Thyroid gland (tissue), 4 donors: ENCODE data around the gene NXN.

Experiments used
- POLR2A ChIP-seq, 2 donors: fragments of 450-650 bp; IDR thresholded peaks; one replicate each; pipeline ENCODE4 v1.6.1; 2017; ENCODE audit warnings: antibody characterized with exemption in 2 of 2, mild to moderate bottlenecking in 2 of 2, moderate library complexity in 1 of 2
- TF ChIP-seq, protein P1 (sequence below), 6 experiments: fragments of 200-600 bp in 3 of 6; fragments of 450-650 bp in 3 of 6; sonication (generic) in 3 of 6; IDR thresholded peaks; one replicate each; pipeline ENCODE4 v1.5.1; 2016 to 2019; ENCODE audit warnings: antibody characterized with exemption in 6 of 6, mild to moderate bottlenecking in 2 of 6, inconsistent platforms in 1 of 6, moderate library complexity in 1 of 6

- TF ChIP-seq POLR2A (IDR thresholded peaks at IDR 0.05): no peak
- TF ChIP-seq, protein P1, sequence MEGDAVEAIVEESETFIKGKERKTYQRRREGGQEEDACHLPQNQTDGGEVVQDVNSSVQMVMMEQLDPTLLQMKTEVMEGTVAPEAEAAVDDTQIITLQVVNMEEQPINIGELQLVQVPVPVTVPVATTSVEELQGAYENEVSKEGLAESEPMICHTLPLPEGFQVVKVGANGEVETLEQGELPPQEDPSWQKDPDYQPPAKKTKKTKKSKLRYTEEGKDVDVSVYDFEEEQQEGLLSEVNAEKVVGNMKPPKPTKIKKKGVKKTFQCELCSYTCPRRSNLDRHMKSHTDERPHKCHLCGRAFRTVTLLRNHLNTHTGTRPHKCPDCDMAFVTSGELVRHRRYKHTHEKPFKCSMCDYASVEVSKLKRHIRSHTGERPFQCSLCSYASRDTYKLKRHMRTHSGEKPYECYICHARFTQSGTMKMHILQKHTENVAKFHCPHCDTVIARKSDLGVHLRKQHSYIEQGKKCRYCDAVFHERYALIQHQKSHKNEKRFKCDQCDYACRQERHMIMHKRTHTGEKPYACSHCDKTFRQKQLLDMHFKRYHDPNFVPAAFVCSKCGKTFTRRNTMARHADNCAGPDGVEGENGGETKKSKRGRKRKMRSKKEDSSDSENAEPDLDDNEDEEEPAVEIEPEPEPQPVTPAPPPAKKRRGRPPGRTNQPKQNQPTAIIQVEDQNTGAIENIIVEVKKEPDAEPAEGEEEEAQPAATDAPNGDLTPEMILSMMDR (IDR thresholded peaks at IDR 0.05): peak in 1 of 6 experiments; percentile 7
Observed at GRCh38 chr17:981292-981658, 1.7 kb upstream of the NXN start.
